GM19324 (cell line): ENCODE results near the gene FLT3.

Source experiments
- ATAC-seq: cut with Tn5 transposase; IDR thresholded peaks from one replicate; pipeline ENCODE4 v1.9.1; 2021; ENCODE audit warnings: mild to moderate bottlenecking, moderate library complexity; ENCODE audit not compliant: unreplicated experiment, low FRiP score

FLT3 gene

DNA sequence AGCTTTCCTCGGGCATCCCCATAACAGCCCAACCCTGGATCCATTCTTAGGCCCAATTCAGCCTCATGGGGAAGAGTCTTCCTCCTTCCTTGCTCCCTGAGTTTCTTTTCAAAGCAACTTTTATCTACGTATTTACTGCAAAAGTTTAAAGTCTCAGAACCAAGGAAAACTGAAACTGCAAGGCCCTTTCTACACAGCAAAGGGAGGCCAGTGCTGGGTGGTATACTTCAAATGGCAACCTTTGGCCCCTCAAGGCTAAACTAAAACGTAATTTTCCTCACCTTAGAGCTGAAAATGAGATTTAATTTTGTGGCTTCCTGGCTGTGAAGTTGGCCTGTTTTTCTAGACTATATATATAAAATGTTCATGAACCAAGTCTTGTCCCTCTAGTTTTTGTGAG, 136.9 kb downstream of the FLT3 start:
- ATAC-seq: no peak

DNA sequence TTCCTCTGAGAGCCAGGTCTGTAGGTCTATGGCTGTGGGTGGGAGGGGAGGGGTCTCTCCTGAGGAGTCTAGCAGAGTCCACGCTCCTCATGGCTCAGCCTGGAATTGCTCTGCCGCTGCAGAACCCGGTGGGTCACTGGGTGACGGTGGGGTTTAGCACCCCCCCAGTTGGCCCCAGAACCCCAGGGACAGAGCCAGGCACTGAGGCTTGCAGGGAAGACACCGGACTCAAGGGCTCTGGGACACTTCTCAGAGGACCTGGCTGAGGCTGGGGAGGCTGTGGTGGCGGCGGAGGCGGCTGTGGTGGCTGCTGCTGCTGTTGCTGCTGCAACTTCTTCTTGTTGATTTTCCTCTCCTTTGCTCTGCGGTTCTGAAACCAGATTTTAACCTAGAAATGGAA, 137.4 kb downstream of the FLT3 start:
- no peak for ATAC-seq

DNA sequence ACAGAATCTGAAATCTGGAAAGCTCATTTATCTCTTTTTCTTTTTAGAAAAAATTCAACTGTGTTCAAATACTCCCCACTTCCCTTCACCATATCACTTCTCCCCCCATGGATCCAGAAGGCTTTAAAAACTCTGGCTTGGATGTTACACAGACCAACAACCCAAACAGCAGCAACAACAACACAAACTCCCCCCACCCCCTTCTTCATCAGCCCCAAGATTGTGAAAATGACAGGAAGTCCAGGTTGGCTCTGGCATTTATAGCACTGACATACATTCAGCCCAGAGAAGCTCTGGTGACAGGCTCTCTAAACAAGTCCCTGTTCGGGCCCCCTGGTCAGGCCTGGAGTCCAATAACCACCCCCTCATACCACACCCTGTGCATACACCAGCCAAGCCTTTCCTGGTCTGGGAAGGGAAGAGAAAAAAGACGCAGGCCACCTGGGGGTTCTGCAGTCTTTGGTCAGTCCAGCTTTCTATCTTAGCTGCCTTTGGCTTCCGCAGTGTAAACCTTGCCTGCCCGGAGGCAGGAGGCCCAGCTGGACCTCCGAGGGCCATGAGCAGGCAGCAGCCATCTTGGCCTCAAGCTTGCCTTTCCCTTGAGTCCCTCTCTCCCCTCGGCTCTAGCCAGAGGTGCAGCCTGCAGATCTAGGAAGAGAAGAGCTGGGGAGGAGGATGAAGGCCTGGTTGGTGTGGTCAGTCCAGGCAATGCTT, 138.1 kb downstream of the FLT3 start:
- no peak for ATAC-seq

DNA sequence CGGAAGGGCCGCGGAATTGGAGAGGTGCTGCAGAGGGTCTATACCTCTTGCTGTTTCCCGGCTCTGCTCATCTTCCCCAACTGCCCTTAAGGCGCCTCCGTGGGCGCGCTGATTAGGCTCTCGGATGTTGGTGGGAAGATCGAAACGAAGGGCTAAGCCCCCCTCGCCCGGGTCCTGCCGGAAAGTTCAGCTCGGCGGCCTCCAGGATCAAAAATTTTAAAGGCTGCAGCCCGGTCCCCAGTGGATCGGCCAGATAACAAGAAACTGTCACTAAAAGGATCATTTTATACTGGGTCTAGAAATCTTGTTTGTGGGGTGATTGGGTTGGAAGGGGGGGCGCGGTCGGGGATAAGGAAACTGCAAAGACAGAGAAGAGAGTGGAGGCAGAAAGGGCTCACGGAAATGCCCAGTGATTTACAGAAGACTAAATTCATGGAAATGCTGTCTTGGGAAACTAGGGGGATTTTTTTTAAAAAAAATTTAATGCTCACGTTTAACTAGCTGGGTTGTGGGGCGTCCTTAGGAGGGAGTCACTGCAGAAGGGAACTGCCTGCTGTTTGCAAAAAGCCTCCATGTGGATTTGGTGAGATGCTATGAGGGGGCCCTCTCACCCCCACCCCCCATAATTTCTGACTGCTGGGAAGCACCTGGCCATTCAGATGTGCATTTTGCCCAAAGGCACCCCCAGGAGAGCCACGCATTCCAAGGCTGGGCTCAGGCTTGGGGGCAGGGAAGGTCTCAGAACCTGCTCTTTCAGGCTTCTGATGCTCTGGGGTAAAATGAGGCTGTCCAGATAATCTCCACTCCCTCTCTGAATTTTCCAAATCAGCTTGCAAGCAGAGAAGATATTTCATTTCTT, 138.9 kb downstream of the FLT3 start:
- ATAC-seq: no peak

DNA sequence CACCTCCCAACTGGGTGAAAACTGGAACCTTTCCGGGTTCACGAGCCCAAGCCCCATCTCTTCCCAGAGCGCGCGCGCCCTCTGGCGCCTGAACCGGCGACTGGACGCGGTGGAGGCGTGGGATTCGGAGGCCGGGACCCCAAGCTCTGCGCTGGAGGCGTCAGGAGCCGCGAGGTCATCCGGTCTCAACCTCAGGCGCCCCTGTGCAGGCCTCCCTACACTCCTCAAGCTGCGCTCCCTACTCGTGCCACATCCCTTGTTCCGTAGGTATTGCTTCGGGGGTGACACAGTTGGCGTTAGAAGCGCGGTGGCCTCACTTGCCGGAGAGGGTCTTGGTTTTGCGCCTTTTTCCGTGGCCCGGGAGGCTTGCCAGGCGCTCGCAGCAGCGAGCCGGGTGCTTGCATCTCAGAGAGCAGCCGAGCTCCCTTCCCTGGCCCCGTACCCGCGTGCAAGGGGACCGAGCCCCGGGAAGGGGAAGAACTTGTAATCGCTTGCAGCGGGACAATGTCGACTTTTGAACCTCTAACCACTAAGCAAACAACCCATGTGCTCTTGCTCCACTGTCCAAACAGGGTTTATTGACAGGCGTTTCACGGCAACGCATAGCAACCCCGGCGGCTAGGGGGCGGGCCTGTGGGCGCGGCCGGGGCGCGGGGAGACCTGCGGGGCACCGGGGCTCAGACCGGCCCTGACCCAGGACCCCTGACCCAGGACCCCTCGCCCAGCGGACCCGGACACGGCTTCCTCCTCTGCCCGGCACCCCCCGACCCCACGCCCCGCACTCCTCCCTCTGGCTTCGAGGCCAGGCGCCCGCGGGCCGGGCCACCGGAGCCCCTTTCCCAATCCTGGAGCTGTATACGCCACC, 139.8 kb downstream of the FLT3 start:
- no peak for ATAC-seq

DNA sequence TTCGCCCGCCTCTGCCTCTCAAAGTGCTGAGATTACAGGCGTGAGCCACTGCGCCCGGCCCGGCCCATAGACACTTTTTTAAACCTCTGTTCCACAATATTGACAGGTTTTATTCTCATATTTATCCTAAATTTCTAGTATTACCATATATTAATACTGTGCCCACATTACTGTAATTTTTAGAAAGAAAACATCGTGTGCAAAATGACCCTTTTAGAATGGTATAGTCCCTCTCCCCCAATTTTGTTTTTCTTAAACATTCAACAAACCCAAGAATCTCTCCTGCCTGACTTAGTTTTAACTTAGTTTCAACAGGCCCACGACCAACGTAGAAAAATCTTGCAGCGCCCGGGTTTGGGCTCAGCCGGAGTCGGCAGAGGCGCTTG, 140.4 kb downstream of the FLT3 start:
- no peak for ATAC-seq

DNA sequence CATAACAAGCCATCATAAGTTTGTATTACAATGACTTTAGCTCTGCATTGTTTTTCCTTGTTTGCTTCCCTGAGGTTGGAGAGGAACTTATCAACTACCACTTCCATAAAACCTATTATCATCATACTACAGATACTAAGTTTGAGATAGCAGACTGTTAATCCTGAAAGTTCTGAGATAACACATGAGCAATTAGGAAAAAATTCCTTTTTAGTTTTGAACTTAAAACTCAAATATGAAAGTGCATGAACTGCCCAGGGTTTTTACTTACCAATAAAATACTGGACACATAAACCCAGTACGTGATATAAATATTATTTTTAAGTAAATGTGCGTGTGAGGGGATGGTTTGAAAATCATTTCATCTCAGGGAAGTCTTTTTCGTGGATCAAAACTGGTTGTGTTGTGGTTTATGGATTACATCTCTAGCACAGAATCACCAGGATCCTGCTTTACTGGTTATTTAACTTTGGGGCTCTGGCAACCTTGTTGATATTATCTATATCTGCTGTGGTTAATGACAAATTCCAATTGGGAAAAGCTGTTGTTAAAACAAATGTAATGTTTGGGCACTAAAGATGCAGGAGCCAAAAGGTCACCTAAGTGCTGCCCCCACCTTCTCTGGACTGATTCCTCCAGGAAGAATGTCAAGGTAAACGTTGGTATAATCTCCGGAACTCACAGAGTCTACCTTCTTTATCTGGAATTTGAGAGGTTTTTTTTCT, 143.6 kb downstream of the FLT3 start:
- no peak for ATAC-seq

DNA sequence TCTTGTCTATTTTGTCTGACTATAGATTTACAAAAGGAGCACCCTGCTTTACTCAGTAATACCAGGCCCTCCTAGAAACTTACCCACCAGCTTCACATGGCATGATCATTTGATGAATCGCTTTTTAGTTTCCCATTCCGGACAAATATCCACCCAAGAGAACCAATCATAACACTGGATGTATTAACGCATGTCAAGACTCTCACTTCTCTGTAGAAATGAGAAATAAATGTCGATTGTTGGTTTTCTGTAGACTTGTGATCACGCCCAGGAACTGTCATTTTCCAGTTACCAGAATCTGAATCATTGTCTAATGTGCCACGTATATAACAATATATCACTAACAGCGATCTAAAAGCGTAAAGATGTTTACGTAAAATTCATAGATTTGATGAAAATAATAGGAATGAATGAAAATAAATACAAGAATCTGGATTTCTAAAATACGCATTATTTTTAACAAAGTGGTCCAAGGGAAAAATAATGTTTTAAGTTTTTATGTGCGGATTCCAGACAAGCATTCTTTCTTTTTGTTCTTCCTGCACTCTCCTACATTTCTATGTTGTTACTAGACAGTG, 145.3 kb downstream of the FLT3 start:
- ATAC-seq: no peak

DNA sequence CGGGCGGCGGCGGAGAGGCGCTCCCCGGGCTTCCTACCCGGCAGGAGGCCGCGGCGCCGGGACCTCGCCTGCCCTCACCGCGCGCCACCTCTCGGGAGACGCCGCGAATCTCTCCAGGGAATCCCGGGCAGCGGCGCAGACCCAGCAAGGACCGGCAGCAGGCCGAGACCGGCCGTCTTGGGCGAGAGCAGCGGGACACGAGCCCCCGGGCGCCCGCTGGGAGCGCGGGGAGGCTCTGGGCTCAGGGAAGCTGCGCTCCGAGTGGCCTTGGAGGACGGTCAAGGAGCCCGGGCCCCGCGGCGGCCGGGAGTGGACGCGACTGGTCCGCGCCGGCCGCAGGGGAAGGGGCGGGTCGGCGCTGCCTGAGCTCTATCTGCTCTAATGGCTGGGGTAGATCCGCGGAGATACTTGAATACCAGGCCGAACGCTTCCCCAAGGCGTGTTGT, 145.9 kb downstream of the FLT3 start:
- peak; percentile 26 for ATAC-seq

DNA sequence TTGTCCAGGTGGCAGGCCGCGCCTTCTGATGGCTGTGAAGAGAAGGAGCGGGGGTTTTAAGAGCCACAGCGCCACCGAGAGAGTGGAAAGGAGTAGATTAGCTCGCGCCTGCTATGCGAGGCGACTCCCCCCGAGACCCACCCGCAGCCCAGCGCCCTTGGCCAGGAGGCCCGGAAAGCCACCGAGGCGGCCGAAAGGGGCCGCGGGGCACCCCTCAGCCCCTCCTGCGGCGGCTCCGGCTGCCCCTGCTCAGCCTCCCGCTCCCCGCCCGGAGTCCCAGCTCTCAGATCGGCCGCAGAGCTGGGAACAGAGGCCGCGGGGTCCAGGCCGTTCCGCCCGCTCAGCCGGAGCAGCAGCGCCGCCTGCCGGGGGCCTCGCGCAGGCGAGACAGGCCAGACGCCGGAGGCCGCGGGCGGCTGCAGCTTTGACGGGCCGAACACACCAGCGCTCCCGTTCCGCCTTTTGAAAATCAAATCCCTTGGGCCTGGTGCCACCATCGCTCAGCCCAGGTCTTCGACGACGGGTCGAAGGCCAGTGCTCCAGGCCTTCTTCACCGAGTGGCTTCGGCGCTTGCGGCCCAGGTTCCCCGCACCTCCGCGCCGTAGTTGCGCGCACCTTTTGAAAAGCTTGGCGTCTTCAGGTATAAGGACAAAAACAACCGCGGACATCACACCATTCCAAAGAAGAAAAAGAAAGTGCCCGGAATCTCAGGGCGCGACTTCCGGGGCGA, 146.5 kb downstream of the FLT3 start:
- ATAC-seq: peak; percentile 87
